Ascending aorta (tissue), 1 donor: Measurements from ENCODE around the gene EID2B. TPM values are rescaled to one million over a fixed set of nuclear protein-coding genes. Genes with fewer than 3 reads are reported as not detected.

Experiments
- total RNA-seq: library from RNA; depleted of rRNA; stranded (reverse); fragments of >200 nt; gene quantifications from one replicate; pipeline ENCODE4 v1.1.0, GENCODE V29; 2016

The EID2B gene
- total RNA-seq, 1 donor from 2014 or later: not detected

Other genes with a start within 250 kb of the EID2B start
- not detected for gene IFNL1, start 236.4 kb downstream of the EID2B start, total RNA-seq
- not detected for gene LRFN1, start 212.0 kb downstream of the EID2B start, total RNA-seq
- gene GMFG, start 196.8 kb downstream of the EID2B start, total RNA-seq: 69.2 TPM
- 358 TPM for gene SAMD4B, start 190.4 kb downstream of the EID2B start, total RNA-seq
- gene PAF1, start 141.7 kb downstream of the EID2B start, total RNA-seq: 12.7 TPM
- 60.8 TPM for gene MED29, start 141.5 kb downstream of the EID2B start, total RNA-seq
- 1,166 TPM for gene ZFP36, start 126.0 kb downstream of the EID2B start, total RNA-seq
- gene PLEKHG2, start 120.2 kb downstream of the EID2B start, total RNA-seq: 52.9 TPM
- gene RPS16, start 96.9 kb downstream of the EID2B start, total RNA-seq: 1,453 TPM
- gene SUPT5H, start 87.3 kb downstream of the EID2B start, total RNA-seq: 142 TPM
- gene TIMM50, start 52.0 kb downstream of the EID2B start, total RNA-seq: 92.0 TPM
- not detected for gene DLL3, start 33.9 kb downstream of the EID2B start, total RNA-seq
- not detected for gene SELENOV, start 17.7 kb downstream of the EID2B start, total RNA-seq
- 11.8 TPM for gene EID2, start 7.3 kb upstream of the EID2B start, total RNA-seq
- gene LGALS13, start 69.7 kb upstream of the EID2B start, total RNA-seq: not detected
- gene LGALS16, start 123.1 kb upstream of the EID2B start, total RNA-seq: not detected
- gene LGALS14, start 171.6 kb upstream of the EID2B start, total RNA-seq: not detected
- not detected for gene CLC, start 205.2 kb upstream of the EID2B start, total RNA-seq
- not detected for gene LEUTX, start 246.0 kb upstream of the EID2B start, total RNA-seq